Esophagus squamous epithelium (tissue), 5 donors: ENCODE results near the gene RNF111. TPM values are rescaled to one million over a fixed set of nuclear protein-coding genes. Genes with fewer than 3 reads are reported as not detected.
A peak's percentile ranks its signal among the peaks of the same experiment; 100 is the strongest.
"Not testable (repeated sequence)": the region's sequence is repeated elsewhere in the genome, so short reads cannot be mapped to it uniquely, and the experiment has no call there.

Source experiments
- DNase-seq: peaks from one replicate; lab custom pipeline; 2025; lab: John Stamatoyannopoulos, UW
- H3K27ac ChIP-seq, 4 donors: fragments of 200-600 bp; sonication (generic); one replicate each; pipeline ENCODE4 v1.5.1; 2016 to 2019; ENCODE audit warnings: mild to moderate bottlenecking in 1 of 4
- H3K27me3 ChIP-seq, 4 donors: fragments of 200-600 bp; sonication (generic); 1 replicate in 3 of 4; 2 replicates in 1 of 4; pipeline versions ENCODE4 v1.5.1 to v1.6.0; 2017 to 2021; ENCODE audit warnings: antibody characterized with exemption in 1 of 4
- H3K36me3 ChIP-seq, 3 donors: fragments of 200-600 bp; sonication (generic); one replicate each; pipeline ENCODE4 v1.5.1; 2016 to 2019
- H3K4me1 ChIP-seq, 3 donors: fragments of 200-600 bp; sonication (generic); one replicate each; pipeline ENCODE4 v1.5.1; 2017 to 2019
- H3K4me3 ChIP-seq, 4 donors: fragments of 200-600 bp; sonication (generic); 1 replicate in 3 of 4; 2 replicates in 1 of 4; pipeline ENCODE4 v1.5.1; 2016 to 2019; ENCODE audit warnings: mild to moderate bottlenecking in 2 of 4, moderate library complexity in 1 of 4
- H3K9me3 ChIP-seq, 3 donors: fragments of 200-600 bp; sonication (generic); one replicate each; pipeline ENCODE4 v1.5.1; 2016 to 2019
- POLR2A ChIP-seq, 4 donors: fragments of 450-650 bp; IDR thresholded peaks; one replicate each; pipeline ENCODE4 v1.6.1; 2017; ENCODE audit warnings: antibody characterized with exemption in 4 of 4, mild to moderate bottlenecking in 4 of 4, moderate library complexity in 3 of 4
- WGBS, 2 donors: methylation state at CpG; one replicate each; pipeline ENCODE4 v1.1.5; 2018; 5-methylcytosine and 5-hydroxymethylcytosine counted together
- intact Hi-C: fragments of 100-400 bp; cut with DNase I; formaldehyde crosslinking; loops from one replicate; pipeline ENCODE4 v1.15.0; 2022
- total RNA-seq, 4 donors: library from RNA; depleted of rRNA; stranded (reverse); fragments of >200 nt; gene quantifications; one replicate each; pipeline ENCODE4 v1.1.0, GENCODE V29; 2016
- TF ChIP-seq, protein P1 (sequence below), 6 experiments: fragments of 450-650 bp in 4 of 6; fragments of 200-600 bp in 2 of 6; sonication (generic) in 2 of 6; IDR thresholded peaks; one replicate each; pipeline ENCODE4 v1.5.1; 2016 to 2019; ENCODE audit warnings: antibody characterized with exemption in 6 of 6, mild to moderate bottlenecking in 4 of 6, moderate library complexity in 4 of 6
- donor health status: DM: yes; HTN: yes; CAD: no.

Gene RNF111
- total RNA-seq, 4 donors from 2014 or later, result 15.2 to 19.6 (median 16.5) TPM

GRCh38 chr15:59143281-59143680 is 155.8 kb downstream of the RNF111 start:
- no peaks in the 10 kb centered on the region for H3K27me3 ChIP-seq
- no peak overlapping the region for H3K27ac ChIP-seq
- intact Hi-C loops, result no loop called here
- DNase-seq, result no peak
- WGBS, 2 donors, result 63 to 66% methylated on average over 4 to 5 of the region's 5 CpGs
- no peak overlapping the region for H3K4me3 ChIP-seq
- H3K36me3 ChIP-seq, result peaks cover 0 to 76% (median 3%) of the 10 kb centered on the region in 3 donors
- H3K4me1 ChIP-seq, result peaks cover 0 to 15% (median 6%) of the 10 kb centered on the region in 3 donors
- no peaks in the 10 kb centered on the region for H3K9me3 ChIP-seq
- TF ChIP-seq POLR2A (IDR thresholded peaks at IDR 0.05), result no peak
- TF ChIP-seq, protein P1, sequence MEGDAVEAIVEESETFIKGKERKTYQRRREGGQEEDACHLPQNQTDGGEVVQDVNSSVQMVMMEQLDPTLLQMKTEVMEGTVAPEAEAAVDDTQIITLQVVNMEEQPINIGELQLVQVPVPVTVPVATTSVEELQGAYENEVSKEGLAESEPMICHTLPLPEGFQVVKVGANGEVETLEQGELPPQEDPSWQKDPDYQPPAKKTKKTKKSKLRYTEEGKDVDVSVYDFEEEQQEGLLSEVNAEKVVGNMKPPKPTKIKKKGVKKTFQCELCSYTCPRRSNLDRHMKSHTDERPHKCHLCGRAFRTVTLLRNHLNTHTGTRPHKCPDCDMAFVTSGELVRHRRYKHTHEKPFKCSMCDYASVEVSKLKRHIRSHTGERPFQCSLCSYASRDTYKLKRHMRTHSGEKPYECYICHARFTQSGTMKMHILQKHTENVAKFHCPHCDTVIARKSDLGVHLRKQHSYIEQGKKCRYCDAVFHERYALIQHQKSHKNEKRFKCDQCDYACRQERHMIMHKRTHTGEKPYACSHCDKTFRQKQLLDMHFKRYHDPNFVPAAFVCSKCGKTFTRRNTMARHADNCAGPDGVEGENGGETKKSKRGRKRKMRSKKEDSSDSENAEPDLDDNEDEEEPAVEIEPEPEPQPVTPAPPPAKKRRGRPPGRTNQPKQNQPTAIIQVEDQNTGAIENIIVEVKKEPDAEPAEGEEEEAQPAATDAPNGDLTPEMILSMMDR (IDR thresholded peaks at IDR 0.05), result no peak

DNA sequence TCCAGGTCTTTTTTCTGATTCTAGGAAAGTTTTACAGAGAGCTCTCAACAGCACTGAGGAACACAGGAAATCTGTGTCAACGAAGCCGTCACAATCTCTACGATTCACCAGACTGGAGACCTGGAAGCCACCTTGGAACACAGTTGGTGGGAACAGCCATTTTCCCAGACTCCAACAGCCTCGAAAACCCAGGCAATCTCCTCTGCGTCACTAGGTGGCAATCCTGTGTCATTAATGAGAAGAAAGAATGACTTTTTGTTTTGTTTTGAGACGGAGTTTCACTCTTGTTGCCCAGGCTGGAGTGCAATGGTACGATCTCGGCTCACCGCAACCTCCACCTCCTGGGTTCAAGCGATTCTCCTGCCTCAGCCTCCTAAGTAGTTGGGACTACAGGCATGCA is 157.1 kb downstream of the RNF111 start:
- Histone ChIP-seq H3K36me3 (peaks cover 0 to 76% (median 3%) of the 10 kb centered on the region in 3 donors), H3K4me1 (peaks cover 0 to 22% (median 6%) of the 10 kb centered on the region in 3 donors)
- H3K27me3 ChIP-seq, DNase-seq, intact Hi-C loops, H3K27ac ChIP-seq, H3K4me3 ChIP-seq, H3K9me3 ChIP-seq: not testable (repeated sequence)
- WGBS, 2 donors, result 83 to 91% methylated on average over 7 to 9 of the region's 10 CpGs
- TF ChIP-seq, protein P1 (IDR thresholded peaks at IDR 0.05), result peak in 3 of 6 experiments; percentile 11 to 34 (median 16)

Other genes starting within 250 kb of the RNF111 start
- gene ADAM10, start 238.0 kb upstream of the RNF111 start, total RNA-seq, result 10 to 100 TPM; 34.3 to 61.3 (median 52.8) TPM
- gene MINDY2, start 216.4 kb upstream of the RNF111 start, total RNA-seq, result 10 to 100 TPM in 3 of 4 donors, 1 to 10 TPM in 1; 9.1 to 17.0 (median 13.9) TPM
- 100 to 1,000 TPM in 2 of 4 donors, 10 to 100 TPM in 2; 65.0 to 115 (median 92.5) TPM for gene SLTM, start 54.0 kb upstream of the RNF111 start, total RNA-seq
- gene CCNB2, start 117.5 kb downstream of the RNF111 start, total RNA-seq, result 10 to 100 TPM; 12.2 to 38.9 (median 23.0) TPM
- not detected for gene LDHAL6B, start 219.2 kb downstream of the RNF111 start, total RNA-seq